ENCODE results near the gene TGM1.
"Not testable (repeated sequence)": the region's sequence is repeated elsewhere in the genome, so short reads cannot be mapped to it uniquely, and the experiment has no call there.

The TGM1 gene

DNA sequence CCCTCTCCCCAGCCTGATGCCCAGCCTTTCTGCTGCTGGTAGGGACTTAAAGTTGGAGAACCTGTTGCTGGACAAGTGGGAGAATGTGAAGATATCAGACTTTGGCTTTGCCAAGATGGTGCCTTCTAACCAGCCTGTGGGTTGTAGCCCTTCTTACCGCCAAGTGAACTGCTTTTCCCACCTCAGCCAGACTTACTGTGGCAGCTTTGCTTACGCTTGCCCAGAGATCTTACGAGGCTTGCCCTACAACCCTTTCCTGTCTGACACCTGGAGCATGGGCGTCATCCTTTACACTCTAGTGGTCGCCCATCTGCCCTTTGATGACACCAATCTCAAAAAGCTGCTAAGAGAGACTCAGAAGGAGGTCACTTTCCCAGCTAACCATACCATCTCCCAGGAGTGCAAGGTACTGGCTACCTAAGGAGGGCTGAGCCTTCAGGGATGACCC lies 55.8 kb downstream of the TGM1 start:
- DNase-seq (ENCODE audit: low read depth in 2 of 2): no peak

DNA sequence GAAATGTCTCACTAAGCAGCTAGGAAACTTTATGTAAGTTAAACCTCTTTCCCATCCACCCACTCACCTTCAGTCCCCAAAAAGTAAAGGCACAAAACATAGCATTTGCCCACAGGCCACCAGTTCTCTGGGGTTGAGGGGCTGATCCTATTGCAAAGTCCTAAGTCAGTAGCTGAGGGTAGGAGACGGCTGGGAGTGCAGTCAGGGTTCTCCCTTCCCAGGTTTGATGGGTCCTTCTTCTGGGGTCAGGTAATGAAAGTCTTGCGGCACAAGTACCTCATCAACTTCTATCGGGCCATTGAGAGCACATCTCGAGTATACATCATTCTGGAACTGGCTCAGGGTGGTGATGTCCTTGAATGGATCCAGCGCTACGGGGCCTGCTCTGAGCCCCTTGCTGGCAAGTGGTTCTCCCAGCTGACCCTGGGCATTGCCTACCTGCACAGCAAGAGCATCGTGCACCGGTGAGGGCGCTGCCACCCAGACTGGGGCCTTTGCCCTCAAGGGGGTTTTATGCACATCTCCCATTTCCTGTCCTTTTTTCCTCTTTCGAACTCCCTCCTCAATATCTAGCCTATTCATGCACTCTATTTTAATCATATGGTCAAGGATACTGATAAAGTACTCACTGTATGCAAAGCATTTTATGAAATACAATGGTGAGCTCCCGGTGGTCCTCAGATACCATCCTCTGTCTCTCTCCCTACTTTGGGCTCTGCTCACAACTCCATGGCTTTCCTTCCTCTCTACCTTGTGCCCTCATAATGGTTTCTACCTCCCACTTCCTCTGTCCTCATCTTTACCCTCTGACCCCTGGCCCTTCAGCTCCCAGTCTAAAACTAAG lies 56.5 kb downstream of the TGM1 start:
- no peak for DNase-seq (ENCODE audit: low read depth in 2 of 2)

DNA sequence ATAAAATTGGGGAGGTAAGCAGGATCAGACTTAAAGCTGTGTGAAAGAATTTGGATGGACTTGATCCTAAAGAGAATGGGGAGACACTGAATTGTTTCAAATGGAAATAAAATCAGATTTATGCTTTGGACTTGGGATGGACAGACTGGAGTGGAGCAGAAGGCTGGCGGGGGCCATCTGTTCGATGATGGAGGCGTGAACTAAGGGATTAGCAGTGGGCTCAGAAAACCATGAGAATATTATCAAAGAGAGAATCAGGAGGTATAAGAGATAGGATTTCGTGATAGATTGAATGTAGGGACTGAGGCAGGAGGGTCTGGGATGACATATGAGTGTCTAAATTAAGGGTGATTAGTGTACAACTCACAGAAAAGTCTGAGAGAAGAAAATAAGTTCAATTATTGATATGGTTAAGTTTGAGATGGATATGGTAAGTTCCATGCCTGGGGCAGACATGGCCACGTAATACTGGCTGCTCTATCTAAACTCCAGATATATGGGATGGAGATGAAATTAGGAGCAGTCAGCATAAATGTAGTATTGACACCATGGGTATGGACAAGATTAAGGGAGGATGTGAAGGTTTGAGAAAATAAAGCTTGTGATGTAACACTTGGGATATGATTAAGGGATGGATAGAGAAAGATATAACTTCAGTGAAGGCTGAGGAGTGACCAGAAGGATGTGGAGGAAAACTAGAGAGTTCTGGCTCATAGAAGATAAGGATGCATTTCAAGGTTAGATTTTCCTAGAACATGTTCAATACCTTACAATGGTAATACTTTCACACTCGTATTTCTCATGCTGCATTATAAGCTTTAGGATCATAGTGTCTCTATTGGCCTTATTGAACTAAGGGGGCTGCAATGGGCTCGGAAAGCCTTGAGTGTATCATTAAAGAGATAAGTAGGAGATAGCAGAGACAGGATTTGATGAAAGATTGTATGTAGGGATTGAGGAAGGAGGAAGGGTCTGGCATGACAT lies 58.5 kb downstream of the TGM1 start:
- DNase-seq (ENCODE audit: low read depth in 2 of 2): no peak

DNA sequence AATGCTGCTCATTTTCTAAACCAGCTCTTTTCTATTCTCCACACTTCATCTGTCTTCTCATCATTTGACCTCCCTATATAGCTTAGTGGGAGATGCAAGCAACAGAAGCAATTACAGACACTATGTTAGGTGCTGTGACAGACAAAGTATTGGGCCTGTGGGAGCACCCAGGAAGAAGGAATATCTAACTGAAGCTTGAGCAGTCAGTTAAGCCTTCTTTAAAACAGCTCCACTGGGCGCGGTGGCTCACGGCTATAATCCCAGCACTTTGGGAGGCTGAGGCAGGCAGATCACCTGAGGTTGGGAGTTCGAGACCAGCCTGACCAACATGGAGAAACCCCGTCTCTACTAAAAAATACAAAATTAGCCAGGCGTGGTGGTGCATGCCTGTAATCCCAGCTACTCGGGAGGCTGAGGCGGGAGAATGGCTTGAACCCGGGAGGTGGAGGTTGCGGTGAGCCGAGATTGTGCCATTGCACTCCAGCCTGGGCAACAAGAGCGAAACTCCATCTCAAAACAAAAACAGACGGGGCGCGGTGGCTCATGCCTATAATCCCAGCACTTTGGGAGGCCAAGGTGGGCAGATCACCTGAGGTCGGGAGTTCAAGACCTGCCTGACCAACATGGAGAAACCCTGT lies 59.6 kb downstream of the TGM1 start:
- not testable (repeated sequence) for DNase-seq (ENCODE audit: low read depth in 2 of 2)

DNA sequence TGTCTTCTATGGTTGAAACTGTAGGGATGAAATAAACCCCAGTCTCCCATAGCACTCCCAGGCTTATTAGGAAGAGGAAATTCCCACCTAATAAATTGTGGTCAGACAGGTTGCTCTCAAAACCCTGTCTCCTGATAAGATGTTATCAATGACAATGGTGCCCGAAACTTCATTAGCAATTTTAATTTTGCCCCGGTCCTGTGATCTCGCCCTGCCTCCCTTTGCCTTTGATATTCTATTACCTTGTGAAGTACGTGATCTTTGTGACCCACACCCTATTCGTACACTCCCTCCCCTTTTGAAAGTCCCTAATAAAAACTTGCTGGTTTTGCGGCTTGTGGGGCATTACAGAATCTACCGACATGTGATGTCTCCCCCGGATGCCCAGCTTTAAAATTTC lies 60.4 kb downstream of the TGM1 start:
- DNase-seq (ENCODE audit: low read depth in 2 of 2): not testable (repeated sequence)

Measured in stimulated activated CD8-positive, alpha-beta memory T cell treated with anti-CD3 and anti-CD28 coated beads, Interleukin-15, amount 100 ng/mL, for 48 hours (primary cell).